Measurements from ENCODE around the gene WFDC6.

Gene WFDC6

DNA sequence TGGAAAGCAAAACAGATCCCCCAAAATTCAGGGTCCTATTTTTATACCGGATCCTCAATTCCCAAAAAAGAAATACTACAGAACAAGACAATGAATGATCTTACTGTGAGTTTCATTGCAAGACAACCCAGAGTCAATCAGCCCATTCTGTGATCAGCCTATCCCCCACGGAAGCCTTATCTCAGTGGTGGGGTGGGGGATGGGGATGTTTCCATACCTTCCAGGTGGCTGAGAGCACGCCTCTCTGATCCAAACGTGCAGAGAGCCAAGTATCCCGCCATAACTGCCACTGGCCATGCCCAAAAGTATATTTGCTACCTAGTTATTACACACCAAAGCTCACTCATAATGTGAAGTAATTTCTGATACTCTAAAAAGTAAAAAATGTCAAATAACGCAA lies 54.6 kb downstream of the WFDC6 start:
- Histone ChIP-seq H3K4me1 (ENCODE audit: control insufficient read depth, insufficient read depth, low read length) (no peaks in the 10 kb centered on the region), H3K36me3 (ENCODE audit: control insufficient read depth in 2 of 2, insufficient read depth in 1 of 2, low read length in 2 of 2) (no peaks in the 10 kb centered on the region), H3K4me3 (ENCODE audit: low read depth, low read length) (no peak overlapping the region), H3K27ac (ENCODE audit: extremely low read depth, low read depth, low read length) (no peak overlapping the region), H3K9me3 (ENCODE audit: control insufficient read depth, insufficient read depth, low read depth, low read length) (no peaks in the 10 kb centered on the region)
- CTCF ChIA-PET: interaction anchor here (0.7 to 2.2 kb wide), 5 partner anchors 15 to 287 kb away, joined by 3 to 10 read pairs (median 3); no protein-coding TSS in a partner anchor
- POLR2A ChIA-PET: no interaction called here
- TF ChIP-seq, protein P1, sequence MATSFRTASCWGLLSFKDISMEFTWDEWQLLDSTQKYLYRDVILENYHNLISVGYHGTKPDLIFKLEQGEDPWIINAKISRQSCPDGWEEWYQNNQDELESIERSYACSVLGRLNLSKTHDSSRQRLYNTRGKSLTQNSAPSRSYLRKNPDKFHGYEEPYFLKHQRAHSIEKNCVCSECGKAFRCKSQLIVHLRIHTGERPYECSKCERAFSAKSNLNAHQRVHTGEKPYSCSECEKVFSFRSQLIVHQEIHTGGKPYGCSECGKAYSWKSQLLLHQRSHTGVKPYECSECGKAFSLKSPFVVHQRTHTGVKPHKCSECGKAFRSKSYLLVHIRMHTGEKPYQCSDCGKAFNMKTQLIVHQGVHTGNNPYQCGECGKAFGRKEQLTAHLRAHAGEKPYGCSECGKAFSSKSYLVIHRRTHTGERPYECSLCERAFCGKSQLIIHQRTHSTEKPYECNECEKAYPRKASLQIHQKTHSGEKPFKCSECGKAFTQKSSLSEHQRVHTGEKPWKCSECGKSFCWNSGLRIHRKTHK (tag by site-specific recombination; IDR thresholded peaks at IDR 0.05): no peak
- no peak for TF ChIP-seq EGR2 (tag by site-specific recombination; IDR thresholded peaks at IDR 0.05; ENCODE audit: low read depth)
- no peak for TF ChIP-seq ZNF624 (tag by site-specific recombination; IDR thresholded peaks at IDR 0.05)
- no peak for TF ChIP-seq ZNF621 (tag by site-specific recombination; IDR thresholded peaks at IDR 0.05)
- no peak for TF ChIP-seq KLF7 (tag by site-specific recombination; IDR thresholded peaks at IDR 0.05; ENCODE audit: borderline replicate concordance)
- no peak for TF ChIP-seq ZNF843 (tag by site-specific recombination; IDR thresholded peaks at IDR 0.05)
